Activated B cell treated with CpG ODN at 0.5 μM for 24 hours (primary cell): Measurements from ENCODE around the gene ERCC1. TPM values are rescaled to one million over a fixed set of nuclear protein-coding genes. Genes with fewer than 3 reads are reported as not detected.

ENCODE experiments used
- ATAC-seq: fragments of 200-7000 bp; cut with Tn5 transposase; one replicate; pipeline ENCODE4 v1.10.0; 2021; ENCODE audit warnings: low read depth, mild to moderate bottlenecking, moderate library complexity
- CTCF ChIA-PET: fragments of 350-600 bp; sonication (Branson Sonifier 250); formaldehyde crosslinking; loops from one replicate; lab custom pipeline; 2021; ENCODE audit warnings: antibody characterized with exemption; lab: Charles Lee
- POLR2A ChIA-PET: fragments of 350-600 bp; sonication (Branson Sonifier 250); formaldehyde crosslinking; loops from one replicate; lab custom pipeline; 2021; ENCODE audit warnings: antibody characterized with exemption; lab: Charles Lee
- DNase-seq: peaks from one replicate; pipeline ENCODE4 v3.0.0; 2022
- H3K27ac Mint-ChIP-seq: one replicate; pipeline ENCODE4 v1.8.0; 2020; ENCODE audit warnings: mixed read lengths
- H3K27me3 Mint-ChIP-seq: one replicate; pipeline ENCODE4 v1.8.0; 2021; ENCODE audit warnings: mixed read lengths
- H3K36me3 Mint-ChIP-seq: one replicate; pipeline ENCODE4 v1.8.0; 2021; ENCODE audit warnings: low read depth, mixed read lengths
- H3K4me1 Mint-ChIP-seq: one replicate; pipeline ENCODE4 v1.8.0; 2021; ENCODE audit warnings: mixed read lengths
- H3K4me3 Mint-ChIP-seq: one replicate; pipeline ENCODE4 v1.8.0; 2020; ENCODE audit warnings: mild to moderate bottlenecking, mixed read lengths
- H3K9me3 Mint-ChIP-seq: one replicate; pipeline ENCODE4 v1.8.0; 2020; ENCODE audit warnings: mixed read lengths
- CTCF ChIP-seq: fragments of 200-600 bp; IDR thresholded peaks from one replicate; pipeline ENCODE4 v1.8.0; 2022; ENCODE audit warnings: antibody characterized with exemption, mild to moderate bottlenecking
- intact Hi-C: fragments of 100-400 bp; cut with micrococcal nuclease; formaldehyde crosslinking; loops from one replicate; pipeline ENCODE4 v1.15.1; 2024
- total RNA-seq: library from RNA; stranded (reverse); gene quantifications from 2 replicates; pipeline ENCODE4 v1.2.3, GENCODE V29; 2022

The ERCC1 gene
- total RNA-seq, 1 donor from 2014 or later = 69.2 TPM

- H3K4me3 Mint-ChIP-seq = peak overlapping the region; percentile 47
- ATAC-seq (no peak), DNase-seq (no peak)
- peaks cover 3% of the 10 kb centered on the region for H3K36me3 Mint-ChIP-seq
- POLR2A ChIA-PET = interaction anchor here (1.9 kb wide), 1 partner anchor 32 kb away, joined by 7 read pairs; no protein-coding TSS in a partner anchor
- CTCF ChIA-PET = interaction anchor here (1.7 to 2.8 kb wide), 3 partner anchors 16 to 39 kb away, joined by 7 to 30 read pairs (median 11); no protein-coding TSS in a partner anchor
- no peaks in the 10 kb centered on the region for H3K27me3 Mint-ChIP-seq
- peak overlapping the region; percentile 72 for H3K27ac Mint-ChIP-seq
- intact Hi-C loops = no loop called here
- H3K9me3 Mint-ChIP-seq = no peaks in the 10 kb centered on the region
- H3K4me1 Mint-ChIP-seq = peaks cover 52% of the 10 kb centered on the region
- no peak for TF ChIP-seq CTCF
Measured at GRCh38 chr19:45446295-45446694, 22.6 kb upstream of the ERCC1 start.

- H3K27ac Mint-ChIP-seq = peak overlapping the region; percentile 87
- no peaks in the 10 kb centered on the region for H3K27me3 Mint-ChIP-seq
- TF ChIP-seq CTCF = no peak
Measured at GRCh38 chr19:45445139-45445538, 21.4 kb upstream of the ERCC1 start.

GRCh38 chr19:45444318-45445041 is 20.8 kb upstream of the ERCC1 start:
- intact Hi-C loops = no loop called here
- no peak for TF ChIP-seq CTCF

More at GRCh38 chr19:45445139-45445538, 21.4 kb upstream of the ERCC1 start:
- Mint-ChIP-seq H3K4me1 (peaks cover 53% of the 10 kb centered on the region), H3K4me3 (peak overlapping the region; percentile 77), H3K9me3 (no peaks in the 10 kb centered on the region), H3K36me3 (peaks cover 2% of the 10 kb centered on the region)
- ChIA-PET POLR2A (interaction anchor here (0.5 to 1.9 kb wide), 3 partner anchors 33 to 197 kb away, joined by 4 to 7 read pairs (median 5); no protein-coding TSS in a partner anchor), CTCF (interaction anchor here (0.7 to 2.8 kb wide), 4 partner anchors 15 to 40 kb away, joined by 3 to 30 read pairs (median 9); no protein-coding TSS in a partner anchor)
- DNase-seq (no peak), ATAC-seq (no peak)
- intact Hi-C loops = no loop called here

GRCh38 chr19:45443462-45444317 is 20.0 kb upstream of the ERCC1 start:
- Mint-ChIP-seq H3K9me3 (no peaks in the 10 kb centered on the region), H3K27ac (peak overlapping the region; percentile 89), H3K4me1 (peaks cover 49% of the 10 kb centered on the region), H3K27me3 (no peaks in the 10 kb centered on the region), H3K36me3 (no peaks in the 10 kb centered on the region), H3K4me3 (peak overlapping the region; percentile 84)
- no peak for TF ChIP-seq CTCF
- DNase-seq (peak; percentile 81), ATAC-seq (peak; percentile 33)
- ChIA-PET CTCF (interaction anchor here (1.8 to 2.7 kb wide), 2 partner anchors 35 to 42 kb away, joined by 6 to 11 read pairs; no protein-coding TSS in a partner anchor), POLR2A (interaction anchor here (1.4 to 1.8 kb wide), 2 partner anchors 24 to 26 kb away, joined by 7 to 8 read pairs; partner anchors contain the start of gene FOSB)
- intact Hi-C loops = loop anchor here (1.0 kb wide), 3 partner anchors 8 to 35 kb away; partner anchors contain the start of gene FOSB

More at GRCh38 chr19:45444318-45445041, 20.8 kb upstream of the ERCC1 start:
- peak overlapping the region; percentile 77 for H3K4me3 Mint-ChIP-seq
- H3K27ac Mint-ChIP-seq = peak overlapping the region; percentile 87
- POLR2A ChIA-PET = interaction anchor here (1.2 to 1.9 kb wide), 3 partner anchors 25 to 197 kb away, joined by 4 to 7 read pairs (median 7); no protein-coding TSS in a partner anchor
- peaks cover 47% of the 10 kb centered on the region for H3K4me1 Mint-ChIP-seq
- no peaks in the 10 kb centered on the region for H3K36me3 Mint-ChIP-seq
- ATAC-seq (peak; percentile 60), DNase-seq (peak; percentile 94)
- H3K9me3 Mint-ChIP-seq = no peaks in the 10 kb centered on the region
- CTCF ChIA-PET = interaction anchor here (2.7 to 2.8 kb wide), 2 partner anchors 35 to 41 kb away, joined by 11 to 30 read pairs; no protein-coding TSS in a partner anchor
- no peaks in the 10 kb centered on the region for H3K27me3 Mint-ChIP-seq
